HCT116 (cell line): Measurements from ENCODE around the gene NRXN2. TPM values are rescaled to one million over a fixed set of nuclear protein-coding genes. Genes with fewer than 3 reads are reported as not detected.

Experiments
- ATAC-seq: fragments of 200-7000 bp; cut with Tn5 transposase; 2 replicates; pipeline ENCODE4 v1.9.1; 2020; ENCODE audit warnings: mild to moderate bottlenecking, moderate library complexity
- BruUV-seq: library from RNA; stranded (reverse); fragments of 400-500 nt; replicated peaks from 2 replicates; lab custom pipeline; 2021; lab: Mats Ljungman, UMichigan
- CTCF ChIA-PET: fragments of 300-600 bp; sonication (Branson Sonifier 250); formaldehyde crosslinking; loops from one replicate; lab custom pipeline; 2021; ENCODE audit warnings: antibody characterized with exemption; lab: Charles Lee
- POLR2A ChIA-PET: fragments of 300-600, 350-600 bp; sonication (Branson Sonifier 250); formaldehyde crosslinking; loops from one replicate; lab custom pipeline; 2021; ENCODE audit warnings: antibody characterized with exemption; lab: Charles Lee
- RAD21 ChIA-PET, 2 experiments: fragments of 300-600 bp; sonication (Branson Sonifier 250); formaldehyde crosslinking; loops; one replicate each; lab custom pipeline; 2023; ENCODE audit warnings: low total read pairs in 2 of 2; ENCODE audit not compliant: uncharacterized antibody in 2 of 2, unreplicated experiment in 2 of 2, low non-redundant PET in 1 of 2; lab: Charles Lee
- DNase-seq: peaks from one replicate; pipeline ENCODE4 v3.0.0-alpha.2; 2010; ENCODE audit warnings: low read depth, low spot score
- H2AFZ ChIP-seq: fragments of 200-600 bp; shearing (Covaris generic), sonication (generic); 2 replicates; pipeline ENCODE4 v1.6.1; 2017; ENCODE audit warnings: low read depth, mixed run types, mixed read lengths, antibody characterized with exemption, low read length; ENCODE audit not compliant: poor library complexity, severe bottlenecking
- H3K27ac ChIP-seq: 2 replicates; pipeline ENCODE4 v1.5.1; 2012; ENCODE audit warnings: low read depth, low read length
- H3K27me3 ChIP-seq: fragments of 200-600 bp; sonication (generic); 2 replicates; pipeline ENCODE4 v1.6.1; 2016; ENCODE audit warnings: mixed run types, low read length, mixed read lengths; ENCODE audit not compliant: insufficient read depth
- H3K36me3 ChIP-seq, 2 experiments: fragments of 200-500 bp in 1 of 2; fragments of 200-600 bp in 1 of 2; sonication (Bioruptor generic) in 1 of 2; sonication (generic) in 1 of 2; 2 replicates each; pipeline versions ENCODE4 v1.5.1 to v1.6.1; 2014 to 2016; ENCODE audit warnings: low read length in 2 of 2, inconsistent platforms in 1 of 2, mixed read lengths in 1 of 2, mixed run types in 1 of 2; ENCODE audit not compliant: insufficient read depth in 2 of 2, control insufficient read depth in 1 of 2
- H3K4me1 ChIP-seq, 2 experiments: fragments of 200-600 bp in 1 of 2; sonication (generic) in 1 of 2; 2 replicates each; pipeline versions ENCODE4 v1.5.1 to v1.6.1; 2012 to 2017; ENCODE audit warnings: low read length in 2 of 2, inconsistent platforms in 1 of 2, mild to moderate bottlenecking in 1 of 2, mixed read lengths in 1 of 2, mixed run types in 1 of 2, moderate library complexity in 1 of 2; ENCODE audit not compliant: insufficient read depth in 2 of 2, control insufficient read depth in 1 of 2
- H3K4me2 ChIP-seq: fragments of 200-600 bp; sonication (generic); 2 replicates; pipeline ENCODE4 v1.6.1; 2017; ENCODE audit warnings: mixed run types, low read length, mixed read lengths
- H3K4me3 ChIP-seq, 2 experiments: fragments of 200-600 bp in 1 of 2; sonication (generic) in 1 of 2; replicated peaks in 1 of 2; 2 replicates each; pipeline ENCODE4 v1.5.1; 2011 to 2016; ENCODE audit warnings: low read length in 2 of 2, control low read depth in 1 of 2, low read depth in 1 of 2, mild to moderate bottlenecking in 1 of 2, mixed read lengths in 1 of 2, mixed run types in 1 of 2
- H3K79me2 ChIP-seq: fragments of 200-600 bp; sonication (generic); 2 replicates; pipeline ENCODE4 v1.6.1; 2017; ENCODE audit warnings: mild to moderate bottlenecking, mixed run types, low read length, moderate library complexity, mixed read lengths; ENCODE audit not compliant: insufficient read depth
- H3K9ac ChIP-seq: fragments of 200-600 bp; sonication (generic); 2 replicates; pipeline ENCODE4 v1.6.1; 2016; ENCODE audit warnings: low read length, mixed read lengths
- H3K9me2 ChIP-seq: fragments of 200-600 bp; sonication (generic), shearing (Covaris generic); 2 replicates; pipeline ENCODE4 v1.6.1; 2017; ENCODE audit warnings: mixed run types, mild to moderate bottlenecking, moderate library complexity; ENCODE audit not compliant: insufficient read depth
- H3K9me3 ChIP-seq, 2 experiments: fragments of 200-500 bp in 1 of 2; fragments of 200-600 bp in 1 of 2; sonication (Bioruptor generic) in 1 of 2; sonication (generic) in 1 of 2; 2 replicates each; pipeline ENCODE4 v1.6.1; 2014 to 2017; ENCODE audit warnings: low read length in 2 of 2, mixed read lengths in 2 of 2, inconsistent platforms in 1 of 2, low read depth in 1 of 2, mild to moderate bottlenecking in 1 of 2, mixed run types in 1 of 2, moderate library complexity in 1 of 2; ENCODE audit not compliant: control insufficient read depth in 1 of 2, insufficient read depth in 1 of 2
- H4K20me1 ChIP-seq: fragments of 200-600 bp; sonication (generic), shearing (Covaris generic); 2 replicates; pipeline ENCODE4 v1.6.1; 2017; ENCODE audit warnings: mixed run types, mild to moderate bottlenecking, moderate library complexity; ENCODE audit not compliant: insufficient read depth
- FOSL1 ChIP-seq: IDR thresholded peaks from 2 replicates; pipeline ENCODE4 v1.6.1; 2012; ENCODE audit warnings: low read depth
- MAX ChIP-seq: IDR thresholded peaks from 2 replicates; pipeline ENCODE4 v1.6.1; 2012
- RAD21 ChIP-seq: IDR thresholded peaks from 2 replicates; pipeline ENCODE4 v1.6.1; 2012; ENCODE audit warnings: low read depth, mild to moderate bottlenecking
- REST ChIP-seq: IDR thresholded peaks from 2 replicates; pipeline ENCODE4 v1.6.1; 2012; ENCODE audit warnings: low read depth
- ZBTB33 ChIP-seq: IDR thresholded peaks from 2 replicates; pipeline ENCODE4 v1.6.1; 2011; ENCODE audit warnings: mild to moderate bottlenecking, low read length, moderate library complexity; ENCODE audit not compliant: insufficient replicate concordance; ENCODE audit errors: extremely low read depth
- intact Hi-C: fragments of 100-400 bp; cut with micrococcal nuclease; formaldehyde crosslinking; loops from 2 replicates; pipeline ENCODE4 v1.10.0; 2022
- total RNA-seq: library from RNA; stranded (reverse); gene quantifications from one replicate; pipeline ENCODE4 v1.2.1, GENCODE V29; 2021; ENCODE audit not compliant: unreplicated experiment

Gene NRXN2
- total RNA-seq, 1 experiment from 2014 or later, result 1.5 TPM

GRCh38 chr11:64659417-64660144 lies 63.4 kb downstream of the NRXN2 start:
- peak overlapping the region; percentile 37 for H2AFZ ChIP-seq
- no peaks in the 10 kb centered on the region for H3K9me3 ChIP-seq
- H3K4me2 ChIP-seq, result peak overlapping the region; percentile 76
- intact Hi-C loops, result no loop called here
- no peaks in the 10 kb centered on the region for H3K36me3 ChIP-seq
- DNase-seq (peak; percentile 81), ATAC-seq (peak; percentile 90)
- no peaks in the 10 kb centered on the region for H4K20me1 ChIP-seq
- POLR2A ChIA-PET, result interaction anchor here (1.2 kb wide), 1 partner anchor 9 kb away, joined by 4 read pairs; no protein-coding TSS in a partner anchor
- H3K4me1 ChIP-seq, result peaks cover 8 to 29% of the 10 kb centered on the region in 2 experiments
- TF ChIP-seq REST, result no peak
- peak; percentile 84 for TF ChIP-seq FOSL1
- TF ChIP-seq MAX, result peak; percentile 47; the same call in 1 of the 2 replicates
- TF ChIP-seq ZBTB33, result no peak
- peak; percentile 51 for TF ChIP-seq RAD21
- H3K27me3 ChIP-seq, result no peaks in the 10 kb centered on the region
- peak overlapping the region; percentile 34 for H3K27ac ChIP-seq
- no peaks in the 10 kb centered on the region for H3K9me2 ChIP-seq
- BruUV-seq, result no TSS peak
- peak overlapping the region in 1 of 2 experiments; percentile 20; a peak in 1 of 4 replicates for H3K4me3 ChIP-seq
- no peaks in the 10 kb centered on the region for H3K79me2 ChIP-seq
- peak overlapping the region; percentile 53 for H3K9ac ChIP-seq
- RAD21 ChIA-PET, result interaction anchor here (0.6 to 1.0 kb wide), 3 partner anchors 29 to 181 kb away, joined by 3 to 4 read pairs (median 3); no protein-coding TSS in a partner anchor
- CTCF ChIA-PET, result interaction anchor here (0.7 to 2.4 kb wide), 7 partner anchors 9 to 303 kb away, joined by 3 to 16 read pairs (median 6); no protein-coding TSS in a partner anchor
